GM21619 (cell line): Measurements from ENCODE around the gene EXO1.
"Not testable (repeated sequence)": the region's sequence is repeated elsewhere in the genome, so short reads cannot be mapped to it uniquely, and the experiment has no call there.

Experiments
- ATAC-seq: cut with Tn5 transposase; IDR thresholded peaks from one replicate; pipeline ENCODE4 v1.9.1; 2021; ENCODE audit not compliant: unreplicated experiment

EXO1 gene

GRCh38 chr1:241834733-241835377 is 13.1 kb upstream of the EXO1 start:
- no peak for ATAC-seq

- ATAC-seq, result no peak
Measured at GRCh38 chr1:241836941-241837340, 11.1 kb upstream of the EXO1 start.

GRCh38 chr1:241837416-241837815 is 10.6 kb upstream of the EXO1 start:
- no peak for ATAC-seq

- no peak for ATAC-seq
Measured at GRCh38 chr1:241837901-241838300, 10.1 kb upstream of the EXO1 start.

GRCh38 chr1:241838897-241839296 is 9.1 kb upstream of the EXO1 start:
- ATAC-seq, result no peak

GRCh38 chr1:241839369-241839979 is 8.5 kb upstream of the EXO1 start:
- peak; percentile 43 for ATAC-seq

GRCh38 chr1:241840164-241840563 is 7.8 kb upstream of the EXO1 start:
- no peak for ATAC-seq

- no peak for ATAC-seq
Measured at GRCh38 chr1:241841691-241842090, 6.3 kb upstream of the EXO1 start.

GRCh38 chr1:241842565-241842964 is 5.4 kb upstream of the EXO1 start:
- no peak for ATAC-seq

- ATAC-seq, result no peak
Measured at GRCh38 chr1:241844593-241844992, 3.4 kb upstream of the EXO1 start.

- no peak for ATAC-seq
Measured at GRCh38 chr1:241846375-241846774, 1.6 kb upstream of the EXO1 start.

GRCh38 chr1:241846862-241847539 is 1.0 kb upstream of the EXO1 start:
- no peak for ATAC-seq

- ATAC-seq, result no peak
Measured at GRCh38 chr1:241847540-241847795, 536 bp upstream of the EXO1 start.

- ATAC-seq, result peak; percentile 5
Measured at GRCh38 chr1:241848686-241849344, 811 bp downstream of the EXO1 start.

- ATAC-seq, result no peak
Measured at GRCh38 chr1:241849345-241849695, 1.3 kb downstream of the EXO1 start.

- not testable (repeated sequence) for ATAC-seq
Measured at GRCh38 chr1:241855545-241856140, 7.6 kb downstream of the EXO1 start.

GRCh38 chr1:241857131-241857530 is 9.1 kb downstream of the EXO1 start:
- peak; percentile 64 for ATAC-seq

GRCh38 chr1:241860922-241861321 is 12.9 kb downstream of the EXO1 start:
- no peak for ATAC-seq

- no peak for ATAC-seq
Measured at GRCh38 chr1:241869022-241869421, 21.0 kb downstream of the EXO1 start.

GRCh38 chr1:241870336-241870735 is 22.3 kb downstream of the EXO1 start:
- ATAC-seq, result no peak

GRCh38 chr1:241870746-241871430 is 22.9 kb downstream of the EXO1 start:
- no peak for ATAC-seq
